Body of pancreas (tissue), 4 donors: ENCODE data around the gene CDKN2B-AS1. TPM values are rescaled to one million over a fixed set of nuclear protein-coding genes. Genes with fewer than 3 reads are reported as not detected.

Experiments used
- ATAC-seq: fragments of 150-250 bp; one replicate; pipeline ENCODE4 v1.9.1; 2016
- DNase-seq, 4 donors: peaks; one replicate each; pipeline ENCODE4 v3.0.0-alpha.2; 2019
- H3K27ac ChIP-seq, 4 donors: fragments of 200-600 bp; sonication (generic); 1 replicate in 3 of 4; 2 replicates in 1 of 4; pipeline versions ENCODE4 v1.5.1 to v1.6.1; 2016 to 2019; ENCODE audit warnings: mild to moderate bottlenecking in 1 of 4, mixed read lengths in 1 of 4, moderate library complexity in 1 of 4
- H3K27me3 ChIP-seq, 2 donors: fragments of 200-600 bp; sonication (generic); one replicate each; pipeline ENCODE4 v1.6.0; 2016; ENCODE audit warnings: mild to moderate bottlenecking in 1 of 2
- H3K36me3 ChIP-seq, 2 donors: fragments of 200-600 bp; sonication (generic); replicated peaks in 1 of 2; 2 replicates each; pipeline ENCODE4 v1.5.1; 2016; ENCODE audit warnings: low read depth in 2 of 2; ENCODE audit not compliant: insufficient read depth in 1 of 2
- H3K4me1 ChIP-seq: fragments of 200-600 bp; sonication (generic); one replicate; pipeline ENCODE4 v1.6.0; 2016
- H3K4me3 ChIP-seq, 2 donors: fragments of 200-600 bp; sonication (generic); 1 replicate in 1 of 2; 2 replicates in 1 of 2; pipeline ENCODE4 v1.5.1; 2016 to 2019
- H3K9me3 ChIP-seq, 3 donors: fragments of 200-600 bp; sonication (generic); 1 replicate in 2 of 3; 2 replicates in 1 of 3; pipeline ENCODE4 v1.5.1; 2016
- CTCF ChIP-seq, 7 experiments: fragments of 450-650 bp in 4 of 7; fragments of 200-600 bp in 3 of 7; sonication (generic) in 3 of 7; IDR thresholded peaks; one replicate each; pipeline ENCODE4 v1.5.1; 2016 to 2019; ENCODE audit warnings: antibody characterized with exemption in 7 of 7
- POLR2A ChIP-seq, 3 donors: fragments of 450-650 bp; IDR thresholded peaks; one replicate each; pipeline ENCODE4 v1.6.1; 2016; ENCODE audit warnings: antibody characterized with exemption in 3 of 3, mild to moderate bottlenecking in 2 of 3
- WGBS, 2 donors: methylation state at CpG; one replicate each; pipeline ENCODE4 v1.1.5; 2017; 5-methylcytosine and 5-hydroxymethylcytosine counted together
- intact Hi-C: fragments of 100-400 bp; cut with DNase I; formaldehyde crosslinking; loops from one replicate; pipeline ENCODE4 v1.15.1; 2023
- total RNA-seq, 2 donors: library from RNA; depleted of rRNA; stranded (reverse); fragments of >200 nt; gene quantifications; one replicate each; pipeline ENCODE4 v1.1.0, GENCODE V29; 2016

The CDKN2B-AS1 gene
- total RNA-seq, 2 donors from 2014 or later: 0.26 TPM; not detected in 1

GRCh38 chr9:22117511-22118384 is 123.2 kb downstream of the CDKN2B-AS1 start:
- Histone ChIP-seq H3K27me3 (no peaks in the 10 kb centered on the region), H3K27ac (peak overlapping the region in 1 of 4 donors; percentile 41), H3K4me3 (no peak overlapping the region), H3K4me1 (no peaks in the 10 kb centered on the region), H3K36me3 (no peaks in the 10 kb centered on the region), H3K9me3 (no peaks in the 10 kb centered on the region)
- TF ChIP-seq POLR2A (IDR thresholded peaks at IDR 0.05) (no peak), CTCF (IDR thresholded peaks at IDR 0.05) (no peak)
- WGBS, 2 donors: 49 to 56% methylated on average over 9 of the region's 9 CpGs
- peak; percentile 35 for ATAC-seq
- DNase-seq: no peak
- intact Hi-C loops: no loop called here

GRCh38 chr9:22118810-22119521 is 124.4 kb downstream of the CDKN2B-AS1 start:
- ATAC-seq (no peak), DNase-seq (no peak)
- Histone ChIP-seq H3K36me3 (no peaks in the 10 kb centered on the region), H3K27ac (no peak overlapping the region), H3K4me1 (no peaks in the 10 kb centered on the region), H3K27me3 (no peaks in the 10 kb centered on the region), H3K9me3 (no peaks in the 10 kb centered on the region), H3K4me3 (no peak overlapping the region)
- 75 to 81% methylated on average over 5 of the region's 5 CpGs for WGBS, 2 donors
- intact Hi-C loops: no loop called here
- no peak for TF ChIP-seq POLR2A (IDR thresholded peaks at IDR 0.05)
- no peak for TF ChIP-seq CTCF (IDR thresholded peaks at IDR 0.05)

- ATAC-seq (no peak), DNase-seq (no peak)
- Histone ChIP-seq H3K27ac (no peak overlapping the region), H3K4me3 (no peak overlapping the region), H3K4me1 (peaks cover 6% of the 10 kb centered on the region), H3K36me3 (no peaks in the 10 kb centered on the region), H3K9me3 (no peaks in the 10 kb centered on the region), H3K27me3 (no peaks in the 10 kb centered on the region)
- TF ChIP-seq CTCF (IDR thresholded peaks at IDR 0.05) (peak in 6 of 7 experiments; percentile 8 to 43 (median 36)), POLR2A (IDR thresholded peaks at IDR 0.05) (no peak)
- WGBS, 2 donors: 33 to 53% methylated on average over 3 of the region's 3 CpGs
- intact Hi-C loops: no loop called here
These were observed 125.0 kb downstream of the CDKN2B-AS1 start for GRCh38 chr9:22119522-22120158.

GRCh38 chr9:22120159-22120549 is 125.6 kb downstream of the CDKN2B-AS1 start:
- H3K27me3 ChIP-seq: no peaks in the 10 kb centered on the region
- H3K4me3 ChIP-seq: no peak overlapping the region
- no peaks in the 10 kb centered on the region for H3K36me3 ChIP-seq
- 80 to 89% methylated on average over 1 of the region's 1 CpG for WGBS, 2 donors
- H3K9me3 ChIP-seq: no peaks in the 10 kb centered on the region
- intact Hi-C loops: no loop called here
- H3K4me1 ChIP-seq: peaks cover 12% of the 10 kb centered on the region
- ATAC-seq (no peak), DNase-seq (no peak)
- TF ChIP-seq CTCF (IDR thresholded peaks at IDR 0.05) (no peak), POLR2A (IDR thresholded peaks at IDR 0.05) (no peak)
- no peak overlapping the region for H3K27ac ChIP-seq
